AG09309 (cell line): ENCODE measurements around the gene FARS2.

Source experiments
- DNase-seq: peaks from one replicate; pipeline ENCODE4 v3.0.0-alpha.2; 2010; ENCODE audit warnings: low read depth
- H3K4me3 ChIP-seq: 2 replicates; pipeline ENCODE4 v1.5.1; 2011; ENCODE audit warnings: mild to moderate bottlenecking, low read depth, low read length, moderate library complexity; ENCODE audit not compliant: control insufficient read depth
- CTCF ChIP-seq: IDR thresholded peaks from 2 replicates; pipeline ENCODE4 v1.5.1; 2011; ENCODE audit warnings: mild to moderate bottlenecking, low read depth, low read length, inconsistent platforms; ENCODE audit not compliant: insufficient read depth, control insufficient read depth; ENCODE audit errors: missing control alignments

FARS2 gene

GRCh38 chr6:5657684-5658430, 396.5 kb downstream of the FARS2 start:
- TF ChIP-seq CTCF, result no peak
- H3K4me3 ChIP-seq, result no peak overlapping the region
- peak; percentile 64 for DNase-seq

GRCh38 chr6:5659467-5659866, 398.2 kb downstream of the FARS2 start:
- no peak for DNase-seq
- no peak overlapping the region for H3K4me3 ChIP-seq
- no peak for TF ChIP-seq CTCF

- DNase-seq, result no peak
- no peak overlapping the region for H3K4me3 ChIP-seq
Measured at GRCh38 chr6:5660772-5661171, 399.5 kb downstream of the FARS2 start.

GRCh38 chr6:5662797-5663196, 401.5 kb downstream of the FARS2 start:
- DNase-seq, result no peak
- no peak for TF ChIP-seq CTCF
- H3K4me3 ChIP-seq, result no peak overlapping the region

More at GRCh38 chr6:5660772-5661171, 399.5 kb downstream of the FARS2 start:
- no peak for TF ChIP-seq CTCF

- no peak for TF ChIP-seq CTCF
- no peak for DNase-seq
- H3K4me3 ChIP-seq, result no peak overlapping the region
Measured at GRCh38 chr6:5663259-5663658, 401.9 kb downstream of the FARS2 start.

GRCh38 chr6:5663739-5664138, 402.4 kb downstream of the FARS2 start:
- no peak for DNase-seq
- TF ChIP-seq CTCF, result no peak
- H3K4me3 ChIP-seq, result no peak overlapping the region

- DNase-seq, result no peak
- TF ChIP-seq CTCF, result no peak
- H3K4me3 ChIP-seq, result no peak overlapping the region
Measured at GRCh38 chr6:5664149-5664548, 402.8 kb downstream of the FARS2 start.
